HG02938 (cell line): ENCODE results near the gene ZAR1.

Experiments
- ATAC-seq: cut with Tn5 transposase; IDR thresholded peaks from one replicate; pipeline ENCODE4 v1.9.1; 2021; ENCODE audit warnings: mild to moderate bottlenecking, moderate library complexity; ENCODE audit not compliant: unreplicated experiment

Gene ZAR1

GRCh38 chr4:48489683-48490011 is 405 bp upstream of the ZAR1 start:
- no peak for ATAC-seq

DNA sequence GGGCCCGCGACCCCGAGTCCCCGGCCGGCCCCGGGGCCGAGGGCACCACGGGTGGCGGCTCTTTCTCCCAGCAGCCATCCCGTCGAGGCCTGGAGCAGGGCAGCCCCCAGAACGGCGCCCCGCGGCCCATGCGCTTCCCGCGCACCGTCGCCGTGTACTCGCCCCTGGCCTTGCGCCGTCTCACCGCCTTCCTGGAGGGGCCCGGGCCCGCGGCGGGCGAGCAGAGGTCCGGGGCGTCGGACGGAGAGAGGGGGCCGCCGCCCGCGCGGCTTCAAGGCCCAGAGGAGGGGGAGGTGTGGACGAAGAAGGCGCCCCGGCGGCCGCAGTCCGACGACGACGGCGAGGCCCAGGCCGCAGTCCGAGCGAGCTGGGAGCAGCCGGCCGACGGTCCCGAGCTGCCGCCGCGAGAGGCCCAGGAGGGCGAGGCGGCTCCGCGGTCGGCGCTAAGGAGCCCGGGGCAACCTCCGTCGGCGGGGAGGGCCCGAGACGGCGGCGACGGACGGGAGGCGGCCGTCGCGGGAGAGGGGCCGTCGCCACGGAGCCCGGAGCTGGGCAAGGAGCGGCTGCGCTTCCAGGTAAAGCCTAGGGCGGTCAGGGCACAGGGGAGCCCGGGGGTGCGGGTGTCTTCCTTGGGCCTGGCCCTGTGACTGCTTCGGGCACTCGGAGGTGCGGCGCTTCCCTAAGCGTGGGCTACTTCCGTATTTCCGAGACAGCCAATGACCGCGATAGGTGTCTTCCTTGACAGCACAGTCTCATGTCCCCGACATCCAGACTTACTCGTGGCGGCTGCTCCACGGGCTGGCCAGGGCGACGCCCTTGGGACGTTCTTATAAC is 845 bp downstream of the ZAR1 start:
- no peak for ATAC-seq

GRCh38 chr4:48491514-48492176 is 1.6 kb downstream of the ZAR1 start:
- ATAC-seq: no peak

GRCh38 chr4:48493452-48494100 is 3.5 kb downstream of the ZAR1 start:
- ATAC-seq: no peak

DNA sequence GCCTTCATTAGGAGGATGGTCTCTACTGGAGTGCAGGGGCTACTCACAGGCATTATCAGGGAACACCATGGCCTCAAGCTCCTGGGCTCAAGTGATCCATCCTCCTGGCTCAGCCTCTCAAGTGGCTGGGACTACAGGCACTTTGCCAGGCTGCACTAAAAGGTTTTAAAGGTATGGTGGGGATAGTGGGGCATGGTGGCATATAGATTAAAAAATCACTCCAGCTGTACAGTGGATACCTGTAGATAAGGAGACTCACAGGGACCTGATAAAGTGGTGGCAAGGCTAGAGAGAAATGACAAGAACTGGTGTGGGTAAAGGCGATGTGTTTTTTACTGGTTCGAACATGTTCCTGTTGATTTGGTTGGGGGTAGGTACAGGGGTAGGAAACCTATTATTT is 5.9 kb downstream of the ZAR1 start:
- no peak for ATAC-seq

- ATAC-seq: no peak
Measured at GRCh38 chr4:48498895-48499294, 8.8 kb downstream of the ZAR1 start.

- ATAC-seq: peak; percentile 82
Measured at GRCh38 chr4:48499551-48500066, 9.6 kb downstream of the ZAR1 start.

DNA sequence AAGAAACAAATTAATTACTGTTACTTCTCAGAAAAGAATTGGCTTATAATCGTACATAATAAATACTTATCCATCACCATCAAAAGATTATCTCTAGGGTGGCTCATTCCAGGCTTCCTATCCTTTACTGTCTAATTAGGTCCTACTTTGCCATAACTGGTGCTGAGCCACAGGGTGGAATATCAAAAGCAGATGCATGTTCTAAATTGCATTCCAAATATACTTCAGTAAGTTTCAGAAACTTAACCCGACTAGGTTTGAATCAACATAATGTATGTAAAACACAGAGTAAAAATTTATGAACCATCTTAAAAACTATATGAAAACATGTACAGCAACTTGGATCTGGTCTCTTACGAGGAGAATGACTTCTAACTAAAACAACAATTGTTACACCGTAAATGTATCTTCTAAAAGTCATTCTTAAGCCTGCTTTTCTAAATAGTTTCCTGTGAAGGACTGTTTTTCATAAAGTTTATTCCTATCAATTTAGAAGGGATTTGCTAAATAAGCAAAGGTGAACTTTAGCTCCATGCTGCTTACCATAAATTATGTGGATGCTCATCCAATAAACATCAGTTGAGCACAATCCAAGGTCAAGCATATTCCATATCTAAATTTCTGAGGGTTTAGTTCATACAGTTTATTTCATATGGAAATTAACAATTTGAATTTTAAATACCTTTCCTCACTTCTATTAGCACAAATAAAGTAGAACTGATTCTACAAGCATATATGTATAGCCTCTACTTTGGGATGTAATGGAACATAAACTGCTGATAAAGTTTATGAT is 13.4 kb downstream of the ZAR1 start:
- no peak for ATAC-seq

DNA sequence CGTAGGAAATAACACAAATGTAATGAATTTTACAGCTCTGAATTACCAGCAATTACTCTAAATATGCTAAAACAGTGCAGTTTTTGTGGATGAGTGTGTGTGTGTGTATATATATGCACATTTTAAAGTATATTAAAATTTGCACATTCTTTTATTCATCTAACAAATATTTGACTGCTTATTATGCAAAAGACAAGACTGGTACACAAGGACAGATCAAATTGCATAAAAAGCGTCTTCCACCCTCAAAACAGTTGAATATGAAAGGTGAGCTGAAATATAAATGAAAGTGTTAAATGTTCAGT is 13.9 kb downstream of the ZAR1 start:
- no peak for ATAC-seq

DNA sequence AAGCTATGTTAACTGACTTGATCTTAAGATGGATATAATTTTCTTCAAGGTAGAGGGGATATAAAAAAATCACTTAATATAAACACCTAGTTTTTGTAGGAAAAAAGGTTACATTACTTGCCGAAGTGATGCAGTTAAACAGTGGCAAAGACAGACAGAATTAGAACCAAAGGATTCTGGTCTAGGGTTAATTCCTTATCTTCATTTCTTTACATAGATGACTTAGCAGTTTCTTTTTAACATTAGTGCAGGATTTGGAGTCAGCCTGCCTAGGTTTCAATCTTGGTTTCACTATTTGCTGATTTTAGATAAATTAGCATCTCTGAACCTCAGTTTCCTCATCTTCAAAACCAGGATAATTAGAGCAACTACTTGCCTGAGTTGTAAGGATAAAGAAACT is 14.3 kb downstream of the ZAR1 start:
- no peak for ATAC-seq

- no peak for ATAC-seq
Measured at GRCh38 chr4:48506716-48507115, 16.7 kb downstream of the ZAR1 start.

GRCh38 chr4:48509543-48509942 is 19.5 kb downstream of the ZAR1 start:
- no peak for ATAC-seq

DNA sequence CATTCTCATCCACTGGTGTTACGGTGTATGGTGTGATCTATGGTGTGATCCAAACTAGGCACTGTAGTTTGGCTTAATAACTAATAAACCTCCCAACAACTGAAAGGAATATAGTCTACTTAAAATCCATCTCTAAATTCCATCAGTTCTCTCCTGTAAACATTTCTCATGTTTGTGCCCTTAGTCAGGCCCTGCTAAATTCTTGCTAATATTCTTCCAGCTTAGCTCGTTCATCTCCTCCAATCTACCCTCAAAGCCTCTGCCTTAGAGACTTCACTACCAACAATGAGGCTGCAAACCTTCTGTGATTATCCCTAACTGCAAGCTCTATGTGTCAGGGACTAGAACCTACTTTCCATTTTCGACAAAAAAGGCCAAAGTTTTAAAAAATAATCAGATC is 28.1 kb downstream of the ZAR1 start:
- ATAC-seq: no peak

GRCh38 chr4:48526406-48526805 is 36.4 kb downstream of the ZAR1 start:
- ATAC-seq: no peak

GRCh38 chr4:48538358-48538757 is 48.3 kb downstream of the ZAR1 start:
- no peak for ATAC-seq

GRCh38 chr4:48539597-48539996 is 49.5 kb downstream of the ZAR1 start:
- no peak for ATAC-seq

GRCh38 chr4:48542888-48543287 is 52.8 kb downstream of the ZAR1 start:
- no peak for ATAC-seq

DNA sequence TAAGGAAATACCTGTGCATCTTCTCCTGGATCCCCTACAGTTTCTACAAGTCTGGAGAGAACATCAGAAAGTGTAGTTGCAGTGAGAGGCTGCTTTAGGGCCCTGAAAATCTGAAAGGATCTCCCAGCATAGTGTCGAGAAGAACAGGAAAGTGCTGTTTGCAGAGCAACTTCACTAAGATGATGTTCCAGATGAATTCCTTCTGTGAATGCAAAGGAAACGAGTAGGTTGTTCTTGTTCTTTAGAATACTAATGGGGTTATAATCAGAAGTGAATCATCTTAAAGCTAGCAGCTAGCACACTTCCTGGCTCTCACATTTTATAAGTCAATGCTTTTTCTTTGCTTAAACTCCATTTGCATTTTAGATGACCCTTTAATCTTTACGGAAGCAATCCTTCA is 53.7 kb downstream of the ZAR1 start:
- no peak for ATAC-seq
